Hepatocyte (in vitro differentiated cells): ENCODE measurements around the gene WNT1. TPM values are rescaled to one million over a fixed set of nuclear protein-coding genes. Genes with fewer than 3 reads are reported as not detected.

ENCODE experiments used
- DNase-seq: peaks from one replicate; pipeline ENCODE4 v3.0.0-alpha.2; 2016; ENCODE audit warnings: low spot score
- H2AFZ ChIP-seq: fragments of 200-600 bp; sonication (generic); 2 replicates; pipeline ENCODE4 v1.6.0; 2016; ENCODE audit warnings: antibody characterized with exemption, mild to moderate bottlenecking
- H3K27ac ChIP-seq: fragments of 200-600 bp; sonication (generic); 2 replicates; pipeline ENCODE4 v1.5.1; 2016; ENCODE audit warnings: mild to moderate bottlenecking
- H3K27me3 ChIP-seq: fragments of 200-600 bp; sonication (generic); 2 replicates; pipeline ENCODE4 v1.6.1; 2016
- H3K36me3 ChIP-seq: fragments of 200-600 bp; sonication (generic); replicated peaks from 2 replicates; pipeline ENCODE4 v1.5.1; 2016; ENCODE audit warnings: low read depth; ENCODE audit not compliant: insufficient read depth
- H3K4me1 ChIP-seq: fragments of 200-600 bp; sonication (generic); 2 replicates; pipeline ENCODE4 v1.5.1; 2016; ENCODE audit warnings: mild to moderate bottlenecking, moderate library complexity; ENCODE audit not compliant: insufficient read depth
- H3K4me2 ChIP-seq: fragments of 200-600 bp; sonication (generic); 2 replicates; pipeline ENCODE4 v1.6.0; 2016
- H3K4me3 ChIP-seq: fragments of 200-600 bp; sonication (generic); 2 replicates; pipeline ENCODE4 v1.5.1; 2016; ENCODE audit warnings: mild to moderate bottlenecking
- H3K79me2 ChIP-seq: fragments of 200-600 bp; sonication (generic); 2 replicates; pipeline ENCODE4 v1.6.0; 2017; ENCODE audit warnings: mild to moderate bottlenecking
- H3K9me2 ChIP-seq: fragments of 200-600 bp; sonication (generic); replicated peaks from 2 replicates; pipeline ENCODE4 v1.6.0; 2017; ENCODE audit warnings: mild to moderate bottlenecking; ENCODE audit not compliant: insufficient read depth
- H3K9me3 ChIP-seq: fragments of 200-600 bp; sonication (generic); 2 replicates; pipeline ENCODE4 v1.5.1; 2016; ENCODE audit warnings: low read depth, mild to moderate bottlenecking
- H4K20me1 ChIP-seq: fragments of 200-600 bp; sonication (generic); 2 replicates; pipeline ENCODE4 v1.6.0; 2016; ENCODE audit warnings: mild to moderate bottlenecking; ENCODE audit not compliant: insufficient read depth, poor library complexity, severe bottlenecking
- CTCF ChIP-seq: fragments of 200-600 bp; sonication (generic); IDR thresholded peaks from 2 replicates; pipeline ENCODE4 v1.5.1; 2016; ENCODE audit warnings: antibody characterized with exemption, mild to moderate bottlenecking; ENCODE audit not compliant: poor library complexity
- EZH2 ChIP-seq: fragments of 200-600 bp; sonication (generic); IDR thresholded peaks from 2 replicates; pipeline ENCODE4 v1.6.1; 2016; ENCODE audit warnings: antibody characterized with exemption, mild to moderate bottlenecking, borderline replicate concordance
- EZH2phosphoT487 ChIP-seq: fragments of 200-600 bp; sonication (generic); IDR thresholded peaks from one replicate; pipeline ENCODE4 v1.6.1; 2018; ENCODE audit warnings: antibody characterized with exemption, mild to moderate bottlenecking, low read depth, moderate library complexity; ENCODE audit not compliant: unreplicated experiment, severe bottlenecking
- WGBS: methylation state at CpG from one replicate; pipeline ENCODE4 v1.1.6; 2016; ENCODE audit warnings: low lambda C conversion rate; ENCODE audit errors: missing lambda C conversion rate; 5-methylcytosine and 5-hydroxymethylcytosine counted together
- polyA plus RNA-seq: library from polyadenylated mRNA; unstranded; fragments of >200 nt; fragmentation: Nextera tagmentation; extraction: Ambion mirVana; gene quantifications from 2 replicates; pipeline ENCODE4 v1.2.1, GENCODE V29; 2016
- total RNA-seq: library from RNA; depleted of rRNA; stranded (reverse); fragments of >200 nt; gene quantifications from 2 replicates; pipeline ENCODE4 v1.2.3, GENCODE V29; 2014

WNT1 gene
- total and polyA plus RNA-seq, 2 experiments from 2014 or later, result not detected

GRCh38 chr12:49014547-49014946, 36.4 kb downstream of the WNT1 start:
- 62% methylated on average over 1 of the region's 1 CpG for WGBS
- no peak for TF ChIP-seq EZH2phosphoT487
- peak; percentile 12 for TF ChIP-seq CTCF
- no peak for TF ChIP-seq EZH2
- H3K79me2 ChIP-seq, result peaks cover 20% of the 10 kb centered on the region

DNA sequence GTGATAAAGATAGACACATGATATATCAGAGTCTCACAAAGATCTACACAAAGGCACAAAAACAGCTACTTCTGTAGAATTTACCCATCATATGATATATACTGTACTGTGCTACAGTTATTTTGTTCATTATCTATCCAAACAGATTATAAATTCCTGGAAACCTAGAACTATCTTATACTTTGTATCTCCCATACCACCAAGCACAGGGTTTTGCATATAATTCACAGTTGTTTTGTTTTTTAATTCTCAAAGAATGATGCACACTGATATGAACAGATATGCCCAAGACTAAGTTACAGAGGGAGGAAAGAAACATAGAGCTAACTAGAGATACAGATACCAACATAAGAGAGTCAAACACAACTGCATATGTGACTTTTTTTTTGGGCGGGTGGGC, 37.1 kb downstream of the WNT1 start:
- Histone ChIP-seq H3K4me3 (no peak overlapping the region), H3K79me2 (peaks cover 20% of the 10 kb centered on the region), H4K20me1 (no peaks in the 10 kb centered on the region), H3K9me3 (no peaks in the 10 kb centered on the region), H3K27me3 (no peaks in the 10 kb centered on the region), H3K4me1 (peaks cover 16% of the 10 kb centered on the region), H2AFZ (no peak overlapping the region), H3K4me2 (no peak overlapping the region), H3K27ac (no peak overlapping the region), H3K9me2 (no peaks in the 10 kb centered on the region), H3K36me3 (no peaks in the 10 kb centered on the region)
- DNase-seq, result no peak
- WGBS, result 88% methylated on average over 1 of the region's 1 CpG
- TF ChIP-seq CTCF (no peak), EZH2 (no peak), EZH2phosphoT487 (no peak)

More at GRCh38 chr12:49014547-49014946, 36.4 kb downstream of the WNT1 start:
- H3K4me3 ChIP-seq, result no peak overlapping the region
- H4K20me1 ChIP-seq, result no peaks in the 10 kb centered on the region
- no peak for DNase-seq
- no peaks in the 10 kb centered on the region for H3K9me3 ChIP-seq
- H3K4me1 ChIP-seq, result peaks cover 13% of the 10 kb centered on the region
- no peak overlapping the region for H3K27ac ChIP-seq
- no peaks in the 10 kb centered on the region for H3K27me3 ChIP-seq
- no peak overlapping the region for H2AFZ ChIP-seq
- no peaks in the 10 kb centered on the region for H3K36me3 ChIP-seq
- H3K4me2 ChIP-seq, result no peak overlapping the region
- no peaks in the 10 kb centered on the region for H3K9me2 ChIP-seq

DNA sequence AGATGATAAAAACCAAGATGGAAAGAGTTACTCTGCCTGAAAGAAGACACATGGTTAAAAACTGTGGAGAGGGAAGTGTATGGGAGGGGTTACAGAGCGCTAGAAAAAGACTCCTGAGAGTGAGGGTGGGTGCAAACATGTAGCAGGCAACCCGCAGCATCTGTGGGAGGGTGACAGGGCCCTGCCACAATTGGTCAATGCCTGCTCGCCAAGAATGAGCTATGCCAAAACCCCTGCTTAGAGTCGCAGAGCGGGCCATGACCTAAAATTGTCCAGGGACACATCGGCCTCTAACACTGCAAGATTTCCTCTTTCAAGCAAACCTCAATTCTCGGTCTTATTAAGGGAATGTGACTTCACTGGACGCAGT, 39.8 kb downstream of the WNT1 start:
- Histone ChIP-seq H3K79me2 (peaks cover 20% of the 10 kb centered on the region), H3K27me3 (no peaks in the 10 kb centered on the region), H3K9me3 (no peaks in the 10 kb centered on the region), H3K36me3 (no peaks in the 10 kb centered on the region), H3K4me1 (peaks cover 16% of the 10 kb centered on the region), H3K4me3 (peak overlapping the region; percentile 47), H3K4me2 (peak overlapping the region; percentile 87), H4K20me1 (no peaks in the 10 kb centered on the region), H2AFZ (peak overlapping the region; percentile 63), H3K27ac (peak overlapping the region; percentile 98), H3K9me2 (no peaks in the 10 kb centered on the region)
- WGBS, result 10% methylated on average over 8 of the region's 8 CpGs
- TF ChIP-seq EZH2phosphoT487 (no peak), EZH2 (no peak), CTCF (no peak)
- DNase-seq, result peak; percentile 52
